ENCODE measurements around the gene SF3B3. TPM values are rescaled to one million over a fixed set of nuclear protein-coding genes. Genes with fewer than 3 reads are reported as not detected.

Gene SF3B3
- total RNA-seq, 5 donors from 2014 or later (not counting 1 experiment from before 2014, with no cell fraction given) = 202 to 291 (median 264) TPM

DNA sequence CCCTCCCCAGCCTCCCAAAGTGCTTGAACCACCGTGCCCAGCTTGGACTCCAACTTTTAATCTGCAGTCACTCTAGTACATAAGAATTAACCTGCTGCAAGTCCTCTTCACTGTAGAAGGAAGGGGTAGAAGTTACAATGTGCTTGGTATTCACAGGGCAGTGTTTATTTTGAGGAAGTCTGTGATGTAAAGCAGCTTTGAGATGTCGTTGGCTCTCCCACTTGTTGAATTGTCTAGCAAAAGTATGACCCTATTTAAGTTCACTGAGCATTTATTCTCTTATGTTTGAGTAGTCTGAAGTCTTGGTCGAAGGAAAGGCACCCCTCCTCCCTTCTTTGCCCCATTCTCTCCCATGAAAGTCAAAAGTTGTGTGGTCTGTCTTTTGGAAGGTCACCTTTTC lies 28.2 kb downstream of the SF3B3 start:
- POLR2A ChIA-PET = interaction anchor here in 1 of 2 donors (0.6 kb wide), 1 partner anchor 312 kb away, joined by 7 read pairs; no protein-coding TSS in a partner anchor
- CTCF ChIA-PET = interaction anchor here (0.6 kb wide), 2 partner anchors 184 to 1185 kb away, joined by 3 to 4 read pairs; no protein-coding TSS in a partner anchor
- ATAC-seq (replicated peaks in 1 of 4) (no peak), DNase-seq (no peak)
- Histone ChIP-seq H3K27ac (ENCODE audit: low read length) (no peak overlapping the region), H3K4me3 (ENCODE audit: control insufficient read depth in 1 of 2, extremely low read depth in 1 of 2, low read length in 1 of 2) (no peak overlapping the region), H3K27me3 (replicated peaks in 1 of 2; ENCODE audit: control insufficient read depth in 2 of 2, extremely low read depth in 1 of 2, insufficient read depth in 2 of 2, low read length in 1 of 2) (no peaks in the 10 kb centered on the region), H3K4me1 (ENCODE audit: control insufficient read depth in 1 of 2, extremely low read depth in 1 of 2, insufficient read depth in 2 of 2, low read length in 2 of 2) (no peaks in the 10 kb centered on the region), H3K9me3 (no peaks in the 10 kb centered on the region), H3K36me3 (ENCODE audit: control insufficient read depth in 2 of 2, extremely low read depth in 1 of 2, insufficient read depth in 1 of 2, low read length in 1 of 2) (peaks cover 16 to 98% of the 10 kb centered on the region in 2 donors)
- no peaks in the 10 kb centered on the region for H3K27me3 Mint-ChIP-seq
- H3K4me3 Mint-ChIP-seq = no peak overlapping the region
- no peak overlapping the region for H3K27ac Mint-ChIP-seq
- no peaks in the 10 kb centered on the region for H3K9me3 Mint-ChIP-seq
- H3K36me3 Mint-ChIP-seq = peaks cover 62% of the 10 kb centered on the region
- H3K4me1 Mint-ChIP-seq = peaks cover 12 to 25% (median 21%) of the 10 kb centered on the region in 3 donors
- no CpG with 5 or more reads among the region's 3 CpGs for WGBS (ENCODE audit: insufficient coverage)

DNA sequence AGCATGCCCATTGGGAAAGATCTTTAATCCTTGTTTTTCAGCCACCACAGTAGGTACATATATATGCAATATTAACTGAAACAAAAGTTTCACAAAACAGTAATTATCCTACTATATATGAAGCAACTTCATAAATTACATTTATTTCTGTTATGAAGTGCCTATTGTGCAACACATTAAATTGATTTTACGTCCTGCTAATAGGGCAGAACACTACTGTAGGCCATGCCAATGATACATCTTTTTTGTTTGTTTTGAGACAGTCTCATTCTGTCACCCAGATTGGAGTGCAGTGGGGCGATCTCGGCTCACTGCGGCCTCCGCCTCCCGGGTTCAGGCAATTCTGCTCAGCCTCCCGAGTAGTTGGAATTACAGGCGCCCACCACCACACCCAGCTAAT lies 29.1 kb downstream of the SF3B3 start:
- DNase-seq (no peak), ATAC-seq (replicated peaks in 1 of 4) (no peak)
- H3K4me3 Mint-ChIP-seq = no peak overlapping the region
- no peaks in the 10 kb centered on the region for H3K27me3 Mint-ChIP-seq
- no peaks in the 10 kb centered on the region for H3K27me3 ChIP-seq (replicated peaks in 1 of 2; ENCODE audit: control insufficient read depth in 2 of 2, extremely low read depth in 1 of 2, insufficient read depth in 2 of 2, low read length in 1 of 2)
- H3K4me1 ChIP-seq (ENCODE audit: control insufficient read depth in 1 of 2, extremely low read depth in 1 of 2, insufficient read depth in 2 of 2, low read length in 2 of 2) = no peaks in the 10 kb centered on the region
- H3K4me1 Mint-ChIP-seq = peaks cover 12 to 25% (median 21%) of the 10 kb centered on the region in 3 donors
- H3K36me3 ChIP-seq (ENCODE audit: control insufficient read depth in 2 of 2, extremely low read depth in 1 of 2, insufficient read depth in 1 of 2, low read length in 1 of 2) = peaks cover 21 to 99% of the 10 kb centered on the region in 2 donors
- POLR2A ChIA-PET = no interaction called here
- H3K27ac ChIP-seq (ENCODE audit: low read length) = no peak overlapping the region
- CTCF ChIA-PET = no interaction called here
- no peak overlapping the region for H3K27ac Mint-ChIP-seq
- peaks cover 71% of the 10 kb centered on the region for H3K36me3 Mint-ChIP-seq
- no peaks in the 10 kb centered on the region for H3K9me3 Mint-ChIP-seq
- H3K9me3 ChIP-seq = no peaks in the 10 kb centered on the region
- no peak overlapping the region for H3K4me3 ChIP-seq (ENCODE audit: control insufficient read depth in 1 of 2, extremely low read depth in 1 of 2, low read length in 1 of 2)
- WGBS (ENCODE audit: insufficient coverage) = no CpG with 5 or more reads among the region's 8 CpGs

DNA sequence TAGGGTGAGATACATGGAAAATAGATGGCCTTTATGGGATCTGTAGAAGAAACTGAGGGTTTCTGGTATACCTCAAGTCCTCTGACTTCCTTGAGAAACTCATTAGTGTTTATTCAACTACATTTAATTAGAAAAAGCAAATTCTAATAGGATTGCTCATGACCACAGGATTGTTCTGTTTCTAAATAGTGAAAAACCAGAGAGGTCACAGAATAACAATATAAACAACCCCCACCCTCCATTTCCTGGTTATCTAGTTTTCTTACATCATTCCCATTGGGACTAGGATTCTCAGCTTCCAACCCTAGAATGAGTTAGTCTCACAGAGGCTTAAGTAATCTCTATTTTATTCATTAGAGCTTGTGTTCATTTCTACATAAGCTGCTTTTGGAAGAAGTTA lies 30.0 kb downstream of the SF3B3 start:
- DNase-seq (no peak), ATAC-seq (replicated peaks in 1 of 4) (no peak)
- H3K36me3 Mint-ChIP-seq = peaks cover 66% of the 10 kb centered on the region
- Histone ChIP-seq H3K36me3 (ENCODE audit: control insufficient read depth in 2 of 2, extremely low read depth in 1 of 2, insufficient read depth in 1 of 2, low read length in 1 of 2) (peaks cover 15 to 98% of the 10 kb centered on the region in 2 donors), H3K27me3 (replicated peaks in 1 of 2; ENCODE audit: control insufficient read depth in 2 of 2, extremely low read depth in 1 of 2, insufficient read depth in 2 of 2, low read length in 1 of 2) (no peaks in the 10 kb centered on the region), H3K4me1 (ENCODE audit: control insufficient read depth in 1 of 2, extremely low read depth in 1 of 2, insufficient read depth in 2 of 2, low read length in 2 of 2) (no peaks in the 10 kb centered on the region), H3K4me3 (ENCODE audit: control insufficient read depth in 1 of 2, extremely low read depth in 1 of 2, low read length in 1 of 2) (no peak overlapping the region), H3K9me3 (no peaks in the 10 kb centered on the region), H3K27ac (ENCODE audit: low read length) (no peak overlapping the region)
- no peaks in the 10 kb centered on the region for H3K9me3 Mint-ChIP-seq
- H3K4me1 Mint-ChIP-seq = peaks cover 4 to 20% (median 16%) of the 10 kb centered on the region in 3 donors
- ChIA-PET CTCF (interaction anchor here in 1 of 2 donors (0.5 kb wide), 1 partner anchor 114 kb away, joined by 4 read pairs; no protein-coding TSS in a partner anchor), POLR2A (interaction anchor here in 1 of 2 donors (0.6 kb wide), 1 partner anchor 174 kb away, joined by 5 read pairs; no protein-coding TSS in a partner anchor)
- no peak overlapping the region for H3K4me3 Mint-ChIP-seq
- H3K27ac Mint-ChIP-seq = no peak overlapping the region
- no peaks in the 10 kb centered on the region for H3K27me3 Mint-ChIP-seq

DNA sequence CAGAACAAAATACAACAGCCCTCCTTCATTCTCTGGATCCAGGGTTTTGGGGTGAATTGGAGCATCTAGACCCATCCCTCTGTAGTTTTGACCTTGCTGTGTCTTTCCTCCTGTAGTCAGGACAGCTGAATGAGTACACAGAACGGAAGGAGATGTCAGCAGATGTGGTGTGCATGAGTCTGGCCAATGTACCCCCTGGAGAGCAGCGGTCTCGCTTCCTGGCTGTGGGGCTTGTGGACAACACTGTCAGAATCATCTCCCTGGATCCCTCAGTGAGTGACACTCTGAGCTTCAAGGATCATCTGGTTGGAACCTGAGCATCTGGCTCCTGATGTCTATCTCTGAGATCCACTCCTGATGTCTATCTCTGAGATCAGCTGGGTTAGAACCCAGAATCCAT lies 32.4 kb downstream of the SF3B3 start:
- Mint-ChIP-seq H3K36me3 (peaks cover 58% of the 10 kb centered on the region), H3K4me3 (no peak overlapping the region), H3K27ac (no peak overlapping the region), H3K4me1 (peaks cover 4 to 8% (median 8%) of the 10 kb centered on the region in 3 donors), H3K27me3 (no peaks in the 10 kb centered on the region), H3K9me3 (no peaks in the 10 kb centered on the region)
- H3K27ac ChIP-seq (ENCODE audit: low read length) = no peak overlapping the region
- no peak overlapping the region for H3K4me3 ChIP-seq (ENCODE audit: control insufficient read depth in 1 of 2, extremely low read depth in 1 of 2, low read length in 1 of 2)
- no peaks in the 10 kb centered on the region for H3K27me3 ChIP-seq (replicated peaks in 1 of 2; ENCODE audit: control insufficient read depth in 2 of 2, extremely low read depth in 1 of 2, insufficient read depth in 2 of 2, low read length in 1 of 2)
- 90% methylated on average over 3 of the region's 3 CpGs for WGBS (ENCODE audit: insufficient coverage)
- POLR2A ChIA-PET = no interaction called here
- CTCF ChIA-PET = no interaction called here
- H3K4me1 ChIP-seq (ENCODE audit: control insufficient read depth in 1 of 2, extremely low read depth in 1 of 2, insufficient read depth in 2 of 2, low read length in 2 of 2) = no peaks in the 10 kb centered on the region
- no peak for DNase-seq
- no peaks in the 10 kb centered on the region for H3K9me3 ChIP-seq
- no peak for ATAC-seq (replicated peaks in 1 of 4)
- peaks cover 10 to 97% of the 10 kb centered on the region in 2 donors for H3K36me3 ChIP-seq (ENCODE audit: control insufficient read depth in 2 of 2, extremely low read depth in 1 of 2, insufficient read depth in 1 of 2, low read length in 1 of 2)

DNA sequence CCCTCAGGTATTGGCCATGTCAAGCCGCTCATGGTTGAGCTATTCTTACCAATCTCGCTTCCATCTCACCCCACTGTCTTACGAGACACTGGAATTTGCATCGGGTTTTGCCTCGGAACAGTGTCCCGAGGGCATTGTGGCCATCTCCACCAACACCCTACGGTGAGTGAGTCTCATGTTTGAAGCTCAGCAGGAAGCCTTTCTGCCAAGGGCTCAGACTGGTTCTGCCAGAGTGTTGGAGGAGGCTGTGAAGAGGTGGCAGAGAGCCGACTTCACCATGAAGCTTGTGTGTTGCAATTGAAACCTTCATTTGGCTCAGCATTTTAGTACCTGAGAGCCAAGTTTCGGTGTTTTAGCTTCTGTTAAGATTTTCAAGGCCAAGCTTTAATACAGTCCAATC lies 38.0 kb downstream of the SF3B3 start:
- H3K9me3 Mint-ChIP-seq = no peaks in the 10 kb centered on the region
- Histone ChIP-seq H3K9me3 (no peaks in the 10 kb centered on the region), H3K36me3 (ENCODE audit: control insufficient read depth in 2 of 2, extremely low read depth in 1 of 2, insufficient read depth in 1 of 2, low read length in 1 of 2) (peaks cover 32 to 96% of the 10 kb centered on the region in 2 donors), H3K27me3 (replicated peaks in 1 of 2; ENCODE audit: control insufficient read depth in 2 of 2, extremely low read depth in 1 of 2, insufficient read depth in 2 of 2, low read length in 1 of 2) (no peaks in the 10 kb centered on the region), H3K4me1 (ENCODE audit: control insufficient read depth in 1 of 2, extremely low read depth in 1 of 2, insufficient read depth in 2 of 2, low read length in 2 of 2) (no peaks in the 10 kb centered on the region), H3K4me3 (ENCODE audit: control insufficient read depth in 1 of 2, extremely low read depth in 1 of 2, low read length in 1 of 2) (no peak overlapping the region), H3K27ac (ENCODE audit: low read length) (no peak overlapping the region)
- H3K27ac Mint-ChIP-seq = no peak overlapping the region
- ATAC-seq (replicated peaks in 1 of 4) (no peak), DNase-seq (no peak)
- ChIA-PET CTCF (no interaction called here), POLR2A (interaction anchor here (0.5 to 0.6 kb wide), 2 partner anchors 33 to 745 kb away, joined by 3 to 9 read pairs; no protein-coding TSS in a partner anchor)
- H3K4me1 Mint-ChIP-seq = peaks cover 0 to 4% (median under 1%) of the 10 kb centered on the region in 3 donors
- 100% methylated on average over 3 of the region's 9 CpGs for WGBS (ENCODE audit: insufficient coverage)
- no peaks in the 10 kb centered on the region for H3K27me3 Mint-ChIP-seq
- peaks cover 62% of the 10 kb centered on the region for H3K36me3 Mint-ChIP-seq
- no peak overlapping the region for H3K4me3 Mint-ChIP-seq

DNA sequence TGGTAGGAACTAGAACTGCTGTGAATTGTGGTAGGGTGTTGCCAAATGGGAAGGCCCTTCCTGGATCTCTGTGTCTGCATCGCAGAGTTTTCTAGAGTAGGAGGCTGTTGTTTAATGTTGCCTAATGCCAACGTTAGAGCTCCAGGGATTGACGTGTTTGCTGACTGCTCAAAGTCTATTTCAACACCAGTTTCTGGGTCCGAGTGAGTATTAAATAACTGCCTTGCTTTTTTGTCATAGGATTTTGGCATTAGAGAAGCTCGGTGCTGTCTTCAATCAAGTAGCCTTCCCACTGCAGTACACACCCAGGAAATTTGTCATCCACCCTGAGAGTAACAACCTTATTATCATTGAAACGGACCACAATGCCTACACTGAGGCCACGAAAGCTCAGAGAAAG lies 40.0 kb downstream of the SF3B3 start:
- no peaks in the 10 kb centered on the region for H3K4me1 ChIP-seq (ENCODE audit: control insufficient read depth in 1 of 2, extremely low read depth in 1 of 2, insufficient read depth in 2 of 2, low read length in 2 of 2)
- Mint-ChIP-seq H3K4me3 (no peak overlapping the region), H3K27me3 (no peaks in the 10 kb centered on the region), H3K9me3 (no peaks in the 10 kb centered on the region), H3K27ac (no peak overlapping the region), H3K36me3 (peaks cover 62% of the 10 kb centered on the region), H3K4me1 (peaks cover 0 to 4% (median 0%) of the 10 kb centered on the region in 3 donors)
- no peak overlapping the region for H3K27ac ChIP-seq (ENCODE audit: low read length)
- H3K4me3 ChIP-seq (ENCODE audit: control insufficient read depth in 1 of 2, extremely low read depth in 1 of 2, low read length in 1 of 2) = no peak overlapping the region
- no peaks in the 10 kb centered on the region for H3K9me3 ChIP-seq
- no CpG with 5 or more reads among the region's 7 CpGs for WGBS (ENCODE audit: insufficient coverage)
- H3K27me3 ChIP-seq (replicated peaks in 1 of 2; ENCODE audit: control insufficient read depth in 2 of 2, extremely low read depth in 1 of 2, insufficient read depth in 2 of 2, low read length in 1 of 2) = no peaks in the 10 kb centered on the region
- DNase-seq = no peak
- H3K36me3 ChIP-seq (ENCODE audit: control insufficient read depth in 2 of 2, extremely low read depth in 1 of 2, insufficient read depth in 1 of 2, low read length in 1 of 2) = peaks cover 33 to 94% of the 10 kb centered on the region in 2 donors
- ATAC-seq (replicated peaks in 1 of 4) = no peak
- CTCF ChIA-PET = no interaction called here
- POLR2A ChIA-PET = interaction anchor here in 1 of 2 donors (0.7 kb wide), 1 partner anchor 1523 kb away, joined by 3 read pairs; no protein-coding TSS in a partner anchor

Data from T-cell (primary cell).